GM21381 (cell line): Measurements from ENCODE around the gene EML1.

Experiments used
- ATAC-seq: cut with Tn5 transposase; IDR thresholded peaks from one replicate; pipeline ENCODE4 v1.9.1; 2021; ENCODE audit warnings: mild to moderate bottlenecking, moderate library complexity; ENCODE audit not compliant: unreplicated experiment

Gene EML1

DNA sequence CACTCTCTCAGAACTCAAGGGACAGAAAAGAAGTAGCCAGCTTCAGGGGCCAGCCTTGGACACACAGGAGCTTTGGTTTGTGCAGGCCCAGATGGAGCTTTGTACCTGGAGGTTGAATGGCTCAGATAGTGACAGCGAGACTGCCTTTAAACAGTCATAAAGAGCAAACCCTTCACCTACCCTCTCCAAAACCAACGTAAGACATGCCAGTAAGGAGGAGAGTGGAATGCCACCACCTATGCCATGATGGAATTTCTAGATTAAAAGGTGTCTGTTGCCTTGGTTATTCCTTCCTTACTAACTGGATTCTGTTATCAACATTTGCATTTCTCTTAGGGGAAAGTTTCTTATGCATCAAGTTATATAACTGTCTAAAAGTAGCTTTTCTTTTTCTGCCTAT lies 98.1 kb downstream of the EML1 start:
- ATAC-seq: no peak

DNA sequence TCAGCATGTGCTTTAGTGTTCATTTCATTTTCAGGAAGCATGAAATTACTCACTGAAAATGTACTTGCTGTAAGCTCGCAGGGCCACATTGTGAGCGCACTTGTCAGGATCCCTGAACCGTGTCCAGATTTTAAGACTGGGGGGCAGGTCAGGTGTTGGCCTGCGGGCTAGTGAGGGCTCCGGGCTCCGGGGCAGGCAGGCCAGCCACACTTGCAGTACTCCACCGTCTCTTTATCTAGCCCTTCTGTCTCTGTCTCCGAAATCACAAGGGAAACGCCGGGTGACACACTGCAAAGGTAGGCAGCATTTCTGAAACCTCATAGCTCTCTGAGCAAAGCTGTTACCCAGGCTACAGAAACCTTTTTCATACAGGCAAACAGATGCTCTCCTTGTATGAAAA lies 98.7 kb downstream of the EML1 start:
- no peak for ATAC-seq

DNA sequence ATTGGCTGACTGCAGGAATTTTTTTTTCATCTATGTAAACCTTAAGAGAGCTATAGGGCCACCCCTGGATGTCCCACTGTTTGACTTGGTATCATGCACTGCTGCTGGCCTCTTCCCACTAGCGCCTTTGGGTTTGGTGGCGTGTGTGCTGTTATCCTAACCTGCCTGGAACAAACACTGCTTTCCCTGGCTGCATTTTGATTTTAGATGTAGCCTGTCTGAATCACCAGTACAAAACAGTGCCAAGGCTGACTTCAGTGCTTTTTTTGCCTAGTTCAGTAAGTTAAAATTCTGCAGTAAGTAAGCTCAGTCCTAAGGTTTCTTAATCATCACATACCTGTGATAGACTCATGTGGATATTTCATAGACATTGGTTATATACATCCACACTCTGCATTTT lies 99.2 kb downstream of the EML1 start:
- no peak for ATAC-seq

DNA sequence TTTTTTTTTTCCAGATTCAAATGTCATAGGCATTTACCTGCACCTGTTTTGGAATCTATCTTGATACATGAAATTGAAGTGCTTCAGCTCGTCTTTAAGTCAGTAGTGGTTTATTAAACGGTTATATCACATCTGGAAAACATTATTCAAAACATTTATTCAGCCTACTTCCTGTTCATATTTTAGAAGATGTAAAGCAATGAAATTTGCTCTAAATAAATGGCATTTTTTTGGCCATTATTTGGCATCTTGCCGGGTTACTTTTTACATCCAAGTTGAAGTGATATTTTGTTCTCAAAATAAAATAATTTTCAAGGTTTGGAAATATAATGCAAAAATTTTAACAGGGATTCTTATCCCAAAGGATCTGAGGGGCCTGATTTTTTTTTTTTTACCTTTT lies 103.1 kb downstream of the EML1 start:
- no peak for ATAC-seq

DNA sequence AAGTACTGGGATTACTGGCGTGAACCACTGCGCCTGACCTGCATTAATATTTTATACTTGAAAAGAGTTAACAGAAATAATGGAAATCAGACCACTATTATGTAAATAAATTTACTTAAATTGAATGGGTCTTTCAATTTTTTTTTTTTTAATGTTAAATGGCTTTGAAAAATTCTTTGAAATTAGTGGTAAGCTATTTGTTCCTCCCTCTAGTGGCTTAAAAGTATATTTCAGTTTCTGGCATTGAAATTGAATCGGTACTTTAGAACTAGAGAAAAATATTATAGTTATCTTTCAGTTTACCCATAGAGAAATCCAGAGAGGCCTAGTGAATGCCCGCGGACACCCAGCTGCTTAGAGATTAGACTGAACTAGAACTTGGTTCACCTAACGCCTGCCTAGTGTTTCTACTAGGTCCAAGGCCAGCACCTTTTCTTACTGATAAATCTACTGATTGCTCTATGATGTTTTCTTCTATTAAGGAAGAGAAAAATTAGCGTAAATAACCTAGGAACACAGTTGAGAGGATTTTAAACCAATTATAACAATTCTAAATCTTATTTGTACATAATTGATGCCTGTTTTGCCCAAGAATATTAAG lies 106.5 kb downstream of the EML1 start:
- ATAC-seq: no peak

DNA sequence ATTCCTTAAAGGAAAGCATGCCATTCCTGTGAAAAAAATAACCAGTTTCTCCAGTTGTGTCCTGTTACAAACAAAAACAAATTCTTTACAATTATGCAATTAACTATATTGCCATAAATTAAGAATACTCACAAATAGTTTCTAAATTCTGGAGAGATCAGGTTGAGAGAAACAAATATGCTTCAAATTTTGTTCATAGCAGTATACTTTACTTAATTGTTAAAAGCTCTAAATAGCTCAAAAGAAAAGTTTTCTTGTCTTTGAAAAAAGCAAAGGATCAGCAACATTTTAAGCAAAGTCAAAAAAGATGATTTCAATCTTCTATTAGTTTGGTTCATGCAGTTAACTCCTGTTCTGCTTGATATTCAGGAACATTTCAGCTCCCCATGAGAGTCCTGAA lies 109.7 kb downstream of the EML1 start:
- no peak for ATAC-seq

DNA sequence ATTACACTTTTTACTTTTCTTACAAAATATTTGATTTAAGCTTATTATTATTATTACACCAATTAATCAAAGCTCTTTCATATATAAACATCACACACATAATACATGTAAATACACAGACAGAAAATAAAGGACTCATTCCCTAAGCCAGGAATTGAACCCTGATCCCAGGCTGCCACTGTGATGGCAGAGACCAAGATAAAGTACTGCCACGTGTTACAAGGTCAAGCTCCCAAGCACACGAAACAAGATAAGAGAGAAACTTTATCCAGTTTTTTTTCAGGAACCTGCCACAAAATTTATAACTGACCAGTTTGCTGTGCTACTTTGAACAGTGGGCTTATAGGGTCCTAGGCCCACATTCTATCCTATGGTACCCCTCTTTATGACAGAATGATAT lies 111.3 kb downstream of the EML1 start:
- ATAC-seq: no peak

DNA sequence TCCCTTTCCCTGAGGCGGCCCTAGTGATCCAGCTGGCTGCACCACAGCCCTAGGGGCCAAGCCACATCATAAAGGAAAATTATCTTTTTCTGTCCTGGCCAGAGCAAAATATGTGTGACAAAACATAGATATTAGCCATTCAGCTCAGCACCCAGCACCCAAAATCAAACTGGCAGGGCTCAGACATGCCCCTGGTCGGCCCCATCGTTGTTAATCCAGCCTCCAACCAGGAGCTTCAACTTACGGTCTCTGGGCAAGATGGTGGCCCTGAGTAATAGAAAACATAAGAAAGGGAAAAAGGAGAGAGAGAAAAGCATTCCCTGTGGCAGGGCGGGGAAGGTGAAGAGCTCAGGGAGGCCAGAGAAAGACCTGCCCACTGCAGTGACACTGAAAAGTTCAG lies 111.9 kb downstream of the EML1 start:
- no peak for ATAC-seq

DNA sequence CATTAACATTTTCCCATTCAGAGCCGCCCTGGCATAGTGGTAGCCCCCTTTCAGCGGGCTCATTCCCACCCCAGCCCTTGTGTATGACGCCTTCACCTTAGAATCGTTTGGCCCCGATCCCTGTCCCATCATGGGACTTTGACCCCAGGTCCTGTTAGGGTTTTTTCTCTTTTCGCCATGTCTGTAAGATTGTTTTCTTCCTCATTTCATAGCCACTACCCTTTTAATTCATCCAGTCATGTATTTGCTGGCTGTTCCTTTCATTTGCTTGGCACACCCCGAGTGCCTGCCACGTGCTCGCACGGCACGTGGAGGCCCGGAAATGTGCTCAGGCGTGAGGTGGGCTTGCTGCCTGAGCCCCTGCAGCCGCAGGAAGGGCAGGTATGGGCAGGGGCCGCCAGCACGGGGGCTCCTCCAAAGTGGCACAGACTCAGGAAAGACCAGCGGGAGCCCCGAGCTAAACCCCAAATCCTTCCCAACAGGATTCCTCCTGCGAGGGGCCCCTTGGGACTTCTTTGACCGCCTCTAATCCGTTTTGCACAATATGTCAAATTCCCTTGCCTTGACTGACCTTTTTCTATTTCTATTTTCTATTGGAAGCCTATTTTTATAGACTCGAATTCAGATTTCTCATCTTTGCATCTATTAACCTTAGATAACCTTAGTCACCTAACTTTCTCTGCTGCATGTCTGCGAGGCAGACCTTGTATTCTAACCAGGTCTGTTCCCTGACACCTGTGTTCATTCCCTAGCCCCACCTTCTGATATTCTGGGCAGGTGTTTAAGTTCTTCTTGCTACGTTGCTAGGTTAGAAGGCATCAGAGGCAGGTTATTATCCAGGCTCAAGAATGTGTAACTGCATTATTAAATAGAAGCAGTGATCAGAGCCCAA lies 114.8 kb downstream of the EML1 start:
- no peak for ATAC-seq

DNA sequence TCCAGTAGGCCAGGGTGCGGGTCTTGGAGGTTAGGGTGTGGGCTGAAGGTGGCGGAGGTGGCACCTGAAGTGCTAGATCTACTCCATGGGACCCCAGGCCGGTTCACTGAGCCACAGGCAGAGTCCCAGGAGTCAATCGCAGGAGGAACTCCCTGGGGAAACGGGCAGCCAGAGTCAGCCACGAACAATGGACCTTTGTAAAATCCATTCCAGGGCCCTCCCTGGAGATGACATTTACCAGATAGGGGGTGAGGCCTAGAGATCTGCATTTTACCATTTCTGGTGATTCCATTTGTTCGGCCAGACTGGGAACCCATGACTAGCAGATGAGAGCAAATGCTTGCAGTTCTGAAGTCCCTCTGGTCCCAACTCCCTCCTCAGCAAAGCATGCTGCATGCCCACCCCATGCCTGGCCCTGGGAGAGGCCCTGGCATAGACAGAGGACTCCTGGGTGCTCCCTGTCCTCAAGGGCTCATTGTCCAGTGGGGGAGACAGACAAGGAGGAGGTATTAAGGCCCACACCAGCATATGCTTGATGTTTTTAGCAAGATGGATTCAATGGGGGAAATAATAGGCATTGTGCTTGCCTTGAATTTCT lies 115.5 kb downstream of the EML1 start:
- no peak for ATAC-seq

DNA sequence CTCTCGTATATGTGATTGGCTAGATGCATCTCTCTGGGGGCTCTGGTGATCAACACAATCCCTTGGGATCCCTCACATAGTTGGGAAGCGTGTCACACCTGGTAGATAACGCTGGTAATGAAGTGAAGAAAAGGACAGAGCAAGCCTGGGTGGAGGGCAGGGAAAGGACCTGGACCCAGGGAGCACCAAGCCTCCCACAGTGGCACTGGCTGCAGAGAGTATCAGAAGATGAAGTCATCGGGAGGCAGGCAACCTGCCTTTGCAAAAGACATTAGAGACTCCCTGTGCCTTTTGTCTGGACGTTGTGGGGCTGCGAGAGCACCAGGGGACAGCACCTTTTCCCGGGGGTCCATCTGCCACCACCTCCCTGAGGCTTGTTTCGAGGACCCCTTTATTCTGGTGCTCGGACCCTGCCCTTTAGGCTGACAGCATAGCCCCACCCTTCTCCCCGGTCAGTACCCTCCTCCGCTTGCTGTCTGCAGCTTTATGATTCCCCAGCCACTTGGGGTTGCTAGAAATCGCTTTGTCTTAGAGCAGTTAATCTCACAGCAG lies 116.4 kb downstream of the EML1 start:
- ATAC-seq: no peak

DNA sequence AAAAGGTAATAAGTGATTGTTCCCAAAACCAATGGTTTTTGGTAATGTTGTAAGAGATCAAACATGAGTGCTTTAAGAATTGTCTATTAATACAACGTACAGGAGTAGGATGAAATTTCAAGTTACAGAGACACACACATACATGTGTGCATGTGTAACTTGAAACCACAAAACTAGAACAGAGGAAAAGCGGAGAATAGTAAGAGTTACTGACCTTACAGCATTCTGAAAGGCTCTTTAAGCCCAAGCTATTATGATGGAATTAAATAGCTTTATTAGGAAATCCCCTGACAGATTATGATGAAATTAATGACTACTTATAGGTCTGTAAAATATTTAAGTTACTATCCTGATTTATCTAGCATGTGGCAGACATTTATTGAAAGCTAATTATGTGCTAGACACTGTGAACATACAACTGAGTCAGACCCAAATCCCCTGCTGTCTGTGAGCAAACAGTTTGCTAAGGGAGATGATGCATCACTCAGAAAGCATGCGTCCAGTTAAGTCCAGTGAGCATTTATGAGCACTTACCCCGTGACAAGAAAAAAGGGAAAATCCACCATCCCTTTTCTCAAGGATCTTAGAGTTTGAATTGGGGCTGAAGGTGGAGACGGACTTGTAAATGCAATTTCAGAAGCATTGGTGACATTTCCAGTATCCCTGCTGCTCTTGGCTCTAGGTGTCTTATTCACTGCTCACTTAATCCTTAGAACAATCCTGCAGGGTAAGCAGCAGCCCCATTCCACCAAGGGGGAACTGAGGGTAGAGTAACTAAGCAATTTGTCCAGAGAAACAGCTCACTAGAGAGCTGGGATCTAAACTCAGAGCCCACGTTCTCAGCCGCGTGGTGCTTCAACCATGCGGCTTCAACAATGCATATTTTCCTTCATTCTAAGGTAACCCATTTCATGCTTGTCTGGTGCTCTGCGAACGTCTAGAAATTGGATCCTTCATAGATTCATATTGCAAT lies 117.4 kb downstream of the EML1 start:
- no peak for ATAC-seq

DNA sequence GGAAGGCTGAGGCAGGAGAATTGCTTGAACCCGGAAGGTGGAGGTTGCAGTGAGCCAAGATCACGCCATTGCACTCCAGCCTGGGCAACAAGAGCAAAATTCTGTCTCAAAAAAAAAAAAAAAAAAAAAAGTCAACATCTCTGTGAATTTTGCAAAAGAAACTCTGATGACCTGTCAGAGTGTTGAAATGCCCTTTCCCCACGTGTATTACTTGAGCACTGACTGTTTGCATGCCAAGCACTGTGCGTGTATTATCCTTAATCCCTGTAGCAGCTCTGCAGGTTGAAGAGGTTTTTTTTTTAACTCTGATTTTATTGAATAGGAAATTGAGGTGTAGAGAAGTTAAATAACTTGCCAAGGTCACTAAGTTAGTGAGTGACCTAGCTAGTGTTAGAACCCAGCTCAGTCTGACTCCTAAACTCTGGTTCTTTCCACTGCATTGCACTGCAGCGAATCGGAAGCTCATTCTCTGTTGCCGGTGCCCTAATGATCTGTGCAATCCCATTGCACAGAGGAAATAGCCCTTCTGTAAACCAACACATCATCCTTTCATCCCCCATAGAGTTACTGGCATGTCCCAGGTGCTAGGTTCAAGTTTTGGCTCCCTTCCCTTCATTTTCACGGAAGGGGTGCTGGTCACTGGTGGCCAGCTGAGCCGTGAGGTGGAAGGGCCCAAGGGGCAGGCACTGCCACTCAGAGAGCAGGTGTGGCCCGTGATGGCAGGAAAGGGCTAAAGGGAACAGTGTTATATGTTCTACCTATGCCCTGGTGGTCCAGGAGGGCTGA lies 122.3 kb downstream of the EML1 start:
- ATAC-seq: no peak

DNA sequence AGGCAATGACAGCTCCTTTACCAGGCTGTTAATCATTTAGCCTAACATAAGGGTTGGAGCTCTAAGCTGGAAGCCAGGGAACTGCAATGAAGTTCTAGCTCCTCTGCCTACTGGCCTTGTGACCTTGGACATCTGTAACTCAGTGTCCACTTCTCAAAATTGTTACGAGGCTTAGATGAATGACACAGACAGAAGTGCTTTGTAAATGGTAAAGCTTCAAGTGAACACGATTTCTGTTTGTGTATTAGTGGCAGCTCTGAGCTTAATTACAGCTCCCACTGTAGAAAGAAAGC lies 122.8 kb downstream of the EML1 start:
- no peak for ATAC-seq

DNA sequence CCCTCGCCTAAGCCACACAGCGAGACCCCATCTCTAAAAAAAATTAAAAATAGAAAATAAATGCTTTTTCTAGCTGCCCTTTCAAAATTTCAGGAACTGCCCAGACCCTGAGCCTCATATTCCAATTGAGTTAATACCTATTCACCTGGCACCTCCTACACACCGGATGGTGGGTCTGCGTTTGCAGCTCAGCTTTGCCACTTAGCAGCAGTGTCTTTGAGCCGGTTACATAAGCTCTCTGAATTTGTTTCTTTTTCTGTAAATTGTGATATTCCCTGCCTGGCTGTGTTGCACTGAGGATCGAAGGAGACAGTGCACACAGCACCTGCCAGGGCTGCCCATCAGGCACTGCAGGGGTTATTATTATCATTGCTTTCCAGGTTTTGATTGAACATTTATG lies 125.6 kb downstream of the EML1 start:
- ATAC-seq: no peak

DNA sequence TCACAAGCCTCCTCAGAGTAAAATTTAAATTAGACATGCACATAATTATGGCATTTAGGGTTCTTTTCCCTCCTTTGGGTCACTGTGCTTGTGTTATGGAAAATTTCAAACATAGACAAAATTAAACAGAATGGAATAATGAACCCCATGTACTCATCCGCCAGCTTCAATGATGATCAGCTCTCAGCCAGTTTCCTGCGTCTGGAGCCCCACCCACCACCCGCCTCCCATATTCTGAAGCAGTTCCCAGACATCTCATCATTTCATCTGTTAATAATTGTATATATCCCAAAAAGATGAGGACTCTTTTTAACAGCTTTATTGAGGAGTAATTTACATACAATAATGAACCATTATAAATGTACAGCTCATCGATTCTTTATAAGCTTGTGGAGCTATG lies 128.2 kb downstream of the EML1 start:
- no peak for ATAC-seq

DNA sequence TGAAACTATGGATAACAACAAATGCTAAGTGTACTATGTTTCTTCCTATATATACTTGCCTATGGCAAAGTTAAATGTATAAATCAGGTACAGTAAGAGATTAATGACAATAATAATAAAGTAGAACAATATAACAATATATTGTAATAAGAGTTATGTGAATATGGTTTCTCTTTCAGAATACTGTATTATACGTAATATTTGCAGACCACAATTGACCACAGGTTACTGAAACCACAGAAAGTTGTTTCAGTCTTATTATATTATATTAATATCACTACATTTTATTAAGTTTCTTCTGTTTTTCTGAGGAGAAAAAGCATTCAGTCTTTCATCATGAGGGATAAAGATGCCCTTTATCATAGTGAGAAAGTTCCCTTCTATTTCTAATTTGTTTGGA lies 131.2 kb downstream of the EML1 start:
- no peak for ATAC-seq

DNA sequence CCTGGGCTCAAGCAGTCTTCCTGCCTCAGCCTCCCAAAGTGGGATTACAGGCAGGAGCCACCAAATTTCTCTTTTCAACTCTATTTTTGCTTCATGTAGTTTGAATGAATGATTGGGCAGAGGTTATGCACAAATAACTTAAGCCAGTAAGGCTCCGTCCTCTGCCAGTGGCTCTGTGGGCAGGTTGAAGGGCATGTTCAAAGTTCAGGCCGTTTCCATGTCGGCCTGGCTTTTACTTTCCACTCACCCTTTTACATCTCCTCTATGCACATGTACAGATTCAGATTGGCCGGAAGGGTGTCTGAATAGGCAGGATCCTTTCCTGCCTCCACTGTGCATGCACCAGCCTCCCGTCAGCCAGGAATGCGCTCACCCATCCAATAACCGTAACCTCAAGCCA lies 132.3 kb downstream of the EML1 start:
- ATAC-seq: no peak

DNA sequence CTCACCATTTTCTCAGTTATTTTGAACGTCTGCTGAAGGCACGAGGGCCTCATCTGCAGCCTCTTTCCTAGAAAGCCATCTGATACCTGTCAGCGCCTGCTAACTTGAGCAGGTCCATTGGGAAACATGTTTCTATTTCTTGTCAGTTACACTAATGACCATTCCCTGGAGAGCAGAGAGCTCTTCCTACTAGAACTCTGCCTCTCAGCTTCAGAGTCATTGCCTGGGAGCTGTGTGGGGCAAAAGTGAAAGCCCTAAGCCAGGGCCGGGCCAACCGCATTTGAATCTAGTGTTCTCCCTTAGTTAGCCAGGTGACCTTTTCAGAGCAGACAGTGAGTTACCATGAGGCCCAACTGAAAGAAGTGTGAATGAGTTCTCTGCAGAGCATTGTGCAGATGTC lies 135.8 kb downstream of the EML1 start:
- no peak for ATAC-seq

DNA sequence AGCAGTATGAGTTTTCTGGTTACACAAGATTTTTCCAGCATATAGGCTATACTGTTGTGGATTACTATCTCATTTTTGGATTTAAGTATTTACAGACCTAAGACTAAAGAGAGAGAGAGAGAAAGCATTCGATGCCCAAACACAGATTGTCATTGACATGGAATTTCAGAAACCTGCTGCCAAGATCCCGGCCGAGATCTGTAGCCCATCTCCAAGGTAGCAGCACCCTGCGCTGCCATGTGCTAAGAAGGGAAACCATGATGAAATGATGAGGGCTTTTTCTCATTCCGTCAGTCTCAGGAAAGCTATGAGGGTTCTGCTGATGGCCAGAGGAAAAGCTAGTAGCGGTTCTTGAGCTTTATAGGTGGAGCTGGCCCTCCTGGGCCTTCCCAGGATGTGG lies 136.4 kb downstream of the EML1 start:
- no peak for ATAC-seq
